HEK293 (cell line): ENCODE data around the gene KCNJ14.

Experiments used
- CTCF ChIA-PET: fragments of 350-600 bp; formaldehyde crosslinking; extraction: SDS; loops from one replicate; lab custom pipeline; 2021; ENCODE audit warnings: antibody characterized with exemption; lab: Yijun Ruan, JAX
- POLR2A ChIA-PET: fragments of 300-600 bp; formaldehyde crosslinking; extraction: SDS; loops from one replicate; lab custom pipeline; 2020; ENCODE audit warnings: antibody characterized with exemption, inconsistent platforms; lab: Yijun Ruan, JAX
- H3K27ac ChIP-seq: fragments of 200-500 bp; sonication (Bioruptor generic); 2 replicates; pipeline ENCODE4 v1.5.1; 2014; ENCODE audit warnings: low read depth, low read length, control low read depth, inconsistent platforms; ENCODE audit errors: extremely low read depth
- H3K36me3 ChIP-seq, 2 experiments: fragments of 200-500 bp in 1 of 2; sonication (Bioruptor generic) in 1 of 2; 1 replicate in 1 of 2; 2 replicates in 1 of 2; pipeline ENCODE4 v1.5.1; 2014 to 2017; ENCODE audit warnings: inconsistent platforms in 2 of 2, low read length in 2 of 2; ENCODE audit not compliant: control insufficient read depth in 2 of 2, insufficient read depth in 1 of 2
- H3K4me1 ChIP-seq: fragments of 200-500 bp; sonication (Bioruptor generic); 2 replicates; pipeline ENCODE4 v1.5.1; 2014; ENCODE audit warnings: mild to moderate bottlenecking, low read length, inconsistent platforms; ENCODE audit not compliant: control insufficient read depth, insufficient read depth
- H3K4me3 ChIP-seq: 2 replicates; pipeline ENCODE4 v1.5.1; 2011; ENCODE audit warnings: low read depth, mild to moderate bottlenecking, control low read depth, low read length, moderate library complexity
- H3K9me3 ChIP-seq: fragments of 200-500 bp; sonication (Bioruptor generic); 2 replicates; pipeline ENCODE4 v1.5.1; 2014; ENCODE audit warnings: low read depth, low read length, inconsistent platforms; ENCODE audit not compliant: control insufficient read depth, insufficient read depth
- CTCF ChIP-seq: fragments of 450-650 bp; formaldehyde crosslinking; IDR thresholded peaks from 2 replicates; pipeline ENCODE4 v1.5.1; 2016; ENCODE audit warnings: missing biosample characterization, missing genetic modification characterization
- GFI1B ChIP-seq: fragments of 450-650 bp; formaldehyde crosslinking; IDR thresholded peaks from 2 replicates; pipeline ENCODE4 v1.5.1; 2016; ENCODE audit warnings: missing biosample characterization, missing genetic modification characterization
- KLF1 ChIP-seq: fragments of 450-650 bp; formaldehyde crosslinking; IDR thresholded peaks from 2 replicates; pipeline ENCODE4 v1.5.1; 2016; ENCODE audit warnings: missing biosample characterization, missing genetic modification characterization
- KLF7 ChIP-seq: fragments of 450-650 bp; formaldehyde crosslinking; IDR thresholded peaks from 2 replicates; pipeline ENCODE4 v1.5.1; 2016; ENCODE audit warnings: missing biosample characterization, missing genetic modification characterization, borderline replicate concordance
- PBX3 ChIP-seq: sonication (generic); formaldehyde crosslinking; IDR thresholded peaks from 2 replicates; pipeline ENCODE4 v1.8.1; 2022; ENCODE audit warnings: mild to moderate bottlenecking, moderate library complexity, missing genetic modification reagents
- ZEB2 ChIP-seq: fragments of 450-650 bp; formaldehyde crosslinking; IDR thresholded peaks from 2 replicates; pipeline ENCODE4 v1.5.1; 2016; ENCODE audit warnings: missing biosample characterization, missing genetic modification characterization
- ZFP69B ChIP-seq: fragments of 450-650 bp; formaldehyde crosslinking; IDR thresholded peaks from 2 replicates; pipeline ENCODE4 v1.5.1; 2016; ENCODE audit warnings: missing biosample characterization, missing genetic modification characterization
- ZNF10 ChIP-seq: fragments of 450-650 bp; formaldehyde crosslinking; IDR thresholded peaks from 2 replicates; pipeline ENCODE4 v1.5.1; 2017; ENCODE audit warnings: missing biosample characterization, missing genetic modification characterization
- ZNF223 ChIP-seq: fragments of 450-650 bp; formaldehyde crosslinking; IDR thresholded peaks from 2 replicates; pipeline ENCODE4 v1.5.1; 2016; ENCODE audit warnings: missing biosample characterization, missing genetic modification characterization
- ZNF280D ChIP-seq: fragments of 450-650 bp; formaldehyde crosslinking; IDR thresholded peaks from 2 replicates; pipeline ENCODE4 v1.5.1; 2016; ENCODE audit warnings: missing biosample characterization, missing genetic modification characterization
- ZNF366 ChIP-seq: fragments of 450-650 bp; formaldehyde crosslinking; conservative IDR thresholded peaks from 2 replicates; pipeline ENCODE4 v1.5.1; 2016; ENCODE audit warnings: missing biosample characterization, missing genetic modification characterization
- ZNF521 ChIP-seq: fragments of 450-650 bp; formaldehyde crosslinking; IDR thresholded peaks from 2 replicates; pipeline ENCODE4 v1.5.1; 2017; ENCODE audit warnings: missing biosample characterization, mild to moderate bottlenecking, missing genetic modification characterization
- ZNF560 ChIP-seq: fragments of 450-650 bp; formaldehyde crosslinking; IDR thresholded peaks from 2 replicates; pipeline ENCODE4 v1.5.1; 2017; ENCODE audit warnings: missing biosample characterization, missing genetic modification characterization, borderline replicate concordance
- ZNF624 ChIP-seq: fragments of 450-650 bp; formaldehyde crosslinking; IDR thresholded peaks from 2 replicates; pipeline ENCODE4 v1.5.1; 2017; ENCODE audit warnings: missing biosample characterization, missing genetic modification characterization
- ZNF677 ChIP-seq: fragments of 450-650 bp; IDR thresholded peaks from 2 replicates; pipeline ENCODE4 v1.5.0; 2018; ENCODE audit warnings: missing biosample characterization, mild to moderate bottlenecking, missing genetic modification characterization, moderate library complexity
- ZSCAN4 ChIP-seq: fragments of 450-650 bp; formaldehyde crosslinking; IDR thresholded peaks from 2 replicates; pipeline ENCODE4 v1.5.1; 2017; ENCODE audit warnings: missing biosample characterization, missing genetic modification characterization
- ZXDB ChIP-seq: fragments of 450-650 bp; formaldehyde crosslinking; IDR thresholded peaks from 2 replicates; pipeline ENCODE4 v1.5.1; 2016; ENCODE audit warnings: missing biosample characterization, missing genetic modification characterization
- TF ChIP-seq, protein P1 (sequence below): fragments of 450-650 bp; formaldehyde crosslinking; IDR thresholded peaks from 2 replicates; pipeline ENCODE4 v1.5.1; 2017; ENCODE audit warnings: missing biosample characterization, missing genetic modification characterization

Gene KCNJ14

DNA sequence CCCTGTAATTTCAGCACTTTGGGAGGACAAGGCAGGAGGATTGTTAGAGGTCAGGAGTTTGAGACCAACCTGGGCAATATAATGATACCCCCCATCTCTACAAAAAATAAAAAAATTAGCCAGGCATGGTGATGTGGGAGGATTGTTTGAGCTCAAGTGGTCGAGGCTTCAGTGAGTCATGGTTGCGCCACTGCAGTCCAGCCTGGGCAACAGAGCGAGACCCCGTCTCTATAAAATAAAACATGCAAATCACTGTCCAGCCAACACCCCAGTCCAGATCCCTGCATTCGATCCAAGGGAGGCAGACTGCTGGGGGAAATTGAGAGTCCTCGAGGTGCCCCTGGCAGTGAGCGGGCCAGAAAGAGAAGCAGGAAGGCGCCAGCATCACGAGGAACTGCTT lies 20.8 kb downstream of the KCNJ14 start (continued):
- TF ChIP-seq, protein P1, sequence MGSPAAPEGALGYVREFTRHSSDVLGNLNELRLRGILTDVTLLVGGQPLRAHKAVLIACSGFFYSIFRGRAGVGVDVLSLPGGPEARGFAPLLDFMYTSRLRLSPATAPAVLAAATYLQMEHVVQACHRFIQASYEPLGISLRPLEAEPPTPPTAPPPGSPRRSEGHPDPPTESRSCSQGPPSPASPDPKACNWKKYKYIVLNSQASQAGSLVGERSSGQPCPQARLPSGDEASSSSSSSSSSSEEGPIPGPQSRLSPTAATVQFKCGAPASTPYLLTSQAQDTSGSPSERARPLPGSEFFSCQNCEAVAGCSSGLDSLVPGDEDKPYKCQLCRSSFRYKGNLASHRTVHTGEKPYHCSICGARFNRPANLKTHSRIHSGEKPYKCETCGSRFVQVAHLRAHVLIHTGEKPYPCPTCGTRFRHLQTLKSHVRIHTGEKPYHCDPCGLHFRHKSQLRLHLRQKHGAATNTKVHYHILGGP (tag by site-specific recombination): no peak
- TF ChIP-seq GFI1B: no peak

GRCh38 chr19:48477067-48477685 lies 21.8 kb downstream of the KCNJ14 start:
- H3K9me3 ChIP-seq: no peaks in the 10 kb centered on the region
- H3K36me3 ChIP-seq: peaks cover 38 to 79% of the 10 kb centered on the region in 2 experiments
- H3K27ac ChIP-seq: no peak overlapping the region
- TF ChIP-seq ZNF677 (tag by site-specific recombination): no peak
- no peak for TF ChIP-seq ZNF521
- TF ChIP-seq KLF7: no peak
- no peak for TF ChIP-seq ZFP69B (tag by site-specific recombination)
- no peak for TF ChIP-seq KLF1 (tag by site-specific recombination)
- no peak for TF ChIP-seq ZNF223 (tag by site-specific recombination)
- no peak for TF ChIP-seq CTCF
- no peak overlapping the region for H3K4me3 ChIP-seq
- ChIA-PET POLR2A (interaction anchor here (2.1 to 3.1 kb wide), 2 partner anchors 11 to 16 kb away, joined by 8 read pairs; no protein-coding TSS in a partner anchor), CTCF (no interaction called here)
- H3K4me1 ChIP-seq: no peaks in the 10 kb centered on the region

DNA sequence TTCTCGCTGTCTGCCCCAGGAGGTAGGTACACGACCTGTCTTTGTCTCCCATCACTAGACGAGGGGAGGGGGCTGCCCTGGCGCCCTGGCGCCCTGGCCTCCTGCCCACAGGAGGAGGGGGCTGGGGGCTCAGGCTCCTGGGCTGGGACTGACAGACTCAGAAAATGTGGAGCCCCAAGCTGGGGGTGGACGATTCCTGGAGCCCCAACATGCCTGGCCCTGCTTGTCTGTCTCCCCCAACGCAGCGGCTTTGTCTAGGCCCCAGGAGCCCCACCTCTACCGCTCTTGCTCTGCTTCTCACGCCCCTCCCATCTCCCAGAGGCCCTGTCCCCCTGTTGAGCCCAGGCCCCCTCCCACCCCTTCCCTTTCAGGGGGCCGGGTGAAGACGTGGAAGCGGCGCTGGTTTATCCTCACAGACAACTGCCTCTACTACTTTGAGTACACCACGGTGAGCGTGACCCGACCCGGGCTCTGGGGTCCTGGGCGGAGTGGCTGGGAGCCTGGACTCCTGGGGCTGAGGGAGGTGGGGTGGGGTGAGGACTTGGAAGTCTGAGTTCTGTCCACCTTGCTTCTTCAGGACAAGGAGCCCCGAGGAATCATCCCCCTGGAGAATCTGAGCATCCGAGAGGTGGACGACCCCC lies 22.4 kb downstream of the KCNJ14 start:
- Histone ChIP-seq H3K36me3 (peaks cover 34 to 73% of the 10 kb centered on the region in 2 experiments), H3K4me3 (no peak overlapping the region), H3K4me1 (no peaks in the 10 kb centered on the region), H3K27ac (no peak overlapping the region), H3K9me3 (no peaks in the 10 kb centered on the region)
- TF ChIP-seq ZNF10 (tag by site-specific recombination): no peak
- TF ChIP-seq ZNF280D: no peak
- no peak for TF ChIP-seq ZNF366 (tag by site-specific recombination)
- no peak for TF ChIP-seq ZNF624 (tag by site-specific recombination)
- TF ChIP-seq PBX3 (CRISPR knock-in tag): no peak
- no peak for TF ChIP-seq ZEB2 (tag by site-specific recombination)
- no peak for TF ChIP-seq ZXDB
- no peak for TF ChIP-seq ZNF560 (tag by site-specific recombination)
- no peak for TF ChIP-seq ZSCAN4 (tag by site-specific recombination)
- POLR2A ChIA-PET: interaction anchor here (3.1 kb wide), 1 partner anchor 15 kb away, joined by 8 read pairs; no protein-coding TSS in a partner anchor
- CTCF ChIA-PET: no interaction called here
